Measurements from ENCODE around the gene HSD17B13. TPM values are rescaled to one million over a fixed set of nuclear protein-coding genes. Genes with fewer than 3 reads are reported as not detected.

The HSD17B13 gene
- total RNA-seq, 2 donors from 2014 or later = 0.58 TPM; not detected in 1

GRCh38 chr4:87260477-87260876, 62.2 kb downstream of the HSD17B13 start:
- Mint-ChIP-seq H3K4me1 (no peaks in the 10 kb centered on the region), H3K27ac (no peak overlapping the region), H3K27me3 (ENCODE audit: insufficient read depth) (peaks cover 5% of the 10 kb centered on the region), H3K4me3 (no peak overlapping the region), H3K36me3 (ENCODE audit: low read depth) (peaks cover 5% of the 10 kb centered on the region), H3K9me3 (peaks cover 24% of the 10 kb centered on the region)
- 85% methylated on average over 2 of the region's 2 CpGs; no CpG with 5 or more reads in 1 of the 2 experiments for WGBS, 2 experiments (ENCODE audit: insufficient coverage in 1 of 2, insufficient read length in 1 of 2)
- H3K4me1 ChIP-seq (ENCODE audit: control insufficient read depth, insufficient read depth, low read length) = no peaks in the 10 kb centered on the region
- TF ChIP-seq, protein P1, sequence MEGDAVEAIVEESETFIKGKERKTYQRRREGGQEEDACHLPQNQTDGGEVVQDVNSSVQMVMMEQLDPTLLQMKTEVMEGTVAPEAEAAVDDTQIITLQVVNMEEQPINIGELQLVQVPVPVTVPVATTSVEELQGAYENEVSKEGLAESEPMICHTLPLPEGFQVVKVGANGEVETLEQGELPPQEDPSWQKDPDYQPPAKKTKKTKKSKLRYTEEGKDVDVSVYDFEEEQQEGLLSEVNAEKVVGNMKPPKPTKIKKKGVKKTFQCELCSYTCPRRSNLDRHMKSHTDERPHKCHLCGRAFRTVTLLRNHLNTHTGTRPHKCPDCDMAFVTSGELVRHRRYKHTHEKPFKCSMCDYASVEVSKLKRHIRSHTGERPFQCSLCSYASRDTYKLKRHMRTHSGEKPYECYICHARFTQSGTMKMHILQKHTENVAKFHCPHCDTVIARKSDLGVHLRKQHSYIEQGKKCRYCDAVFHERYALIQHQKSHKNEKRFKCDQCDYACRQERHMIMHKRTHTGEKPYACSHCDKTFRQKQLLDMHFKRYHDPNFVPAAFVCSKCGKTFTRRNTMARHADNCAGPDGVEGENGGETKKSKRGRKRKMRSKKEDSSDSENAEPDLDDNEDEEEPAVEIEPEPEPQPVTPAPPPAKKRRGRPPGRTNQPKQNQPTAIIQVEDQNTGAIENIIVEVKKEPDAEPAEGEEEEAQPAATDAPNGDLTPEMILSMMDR (conservative IDR thresholded peaks at IDR 0.05) = no peak
- no peak overlapping the region for H3K9ac ChIP-seq (ENCODE audit: extremely low read depth, low read length, poor library complexity, severe bottlenecking)
- no peaks in the 10 kb centered on the region for H3K27me3 ChIP-seq (ENCODE audit: control insufficient read depth, insufficient read depth, low read length, poor library complexity, severe bottlenecking)
- no peaks in the 10 kb centered on the region for H3K36me3 ChIP-seq (ENCODE audit: control insufficient read depth, insufficient read depth, low read length)
- no peak overlapping the region for H3K4me3 ChIP-seq (ENCODE audit: low read length)
- H3K27ac ChIP-seq (ENCODE audit: low read depth, low read length) = no peak overlapping the region
- DNase-seq = no peak
- peaks cover 14% of the 10 kb centered on the region for H3K9me3 ChIP-seq (ENCODE audit: control insufficient read depth, low read length)

- no peak overlapping the region for H3K27ac Mint-ChIP-seq
- DNase-seq = no peak
- H3K4me1 Mint-ChIP-seq = no peaks in the 10 kb centered on the region
- Histone ChIP-seq H3K27ac (ENCODE audit: low read depth, low read length) (no peak overlapping the region), H3K4me3 (ENCODE audit: low read length) (no peak overlapping the region), H3K36me3 (ENCODE audit: control insufficient read depth, insufficient read depth, low read length) (no peaks in the 10 kb centered on the region), H3K4me1 (ENCODE audit: control insufficient read depth, insufficient read depth, low read length) (no peaks in the 10 kb centered on the region), H3K9me3 (ENCODE audit: control insufficient read depth, low read length) (peaks cover 16% of the 10 kb centered on the region), H3K27me3 (ENCODE audit: control insufficient read depth, insufficient read depth, low read length, poor library complexity, severe bottlenecking) (no peaks in the 10 kb centered on the region), H3K9ac (ENCODE audit: extremely low read depth, low read length, poor library complexity, severe bottlenecking) (no peak overlapping the region)
- peaks cover 28% of the 10 kb centered on the region for H3K9me3 Mint-ChIP-seq
- H3K36me3 Mint-ChIP-seq (ENCODE audit: low read depth) = peaks cover 5% of the 10 kb centered on the region
- no peak overlapping the region for H3K4me3 Mint-ChIP-seq
- WGBS, 2 experiments (ENCODE audit: insufficient coverage in 1 of 2, insufficient read length in 1 of 2) = 90% methylated on average over 2 of the region's 2 CpGs; no CpG with 5 or more reads in 1 of the 2 experiments
- TF ChIP-seq, protein P1 (conservative IDR thresholded peaks at IDR 0.05) = no peak
- H3K27me3 Mint-ChIP-seq (ENCODE audit: insufficient read depth) = peaks cover 2% of the 10 kb centered on the region
Observed at GRCh38 chr4:87258677-87259076, 64.0 kb downstream of the HSD17B13 start.

- Mint-ChIP-seq H3K9me3 (peaks cover 18% of the 10 kb centered on the region), H3K4me1 (no peaks in the 10 kb centered on the region), H3K4me3 (no peak overlapping the region), H3K27ac (no peak overlapping the region), H3K36me3 (ENCODE audit: low read depth) (peaks cover under 1% of the 10 kb centered on the region), H3K27me3 (ENCODE audit: insufficient read depth) (peaks cover 2% of the 10 kb centered on the region)
- no peaks in the 10 kb centered on the region for H3K4me1 ChIP-seq (ENCODE audit: control insufficient read depth, insufficient read depth, low read length)
- H3K36me3 ChIP-seq (ENCODE audit: control insufficient read depth, insufficient read depth, low read length) = no peaks in the 10 kb centered on the region
- 58% methylated on average over 3 of the region's 3 CpGs; no CpG with 5 or more reads in 1 of the 2 experiments for WGBS, 2 experiments (ENCODE audit: insufficient coverage in 1 of 2, insufficient read length in 1 of 2)
- no peak overlapping the region for H3K9ac ChIP-seq (ENCODE audit: extremely low read depth, low read length, poor library complexity, severe bottlenecking)
- H3K4me3 ChIP-seq (ENCODE audit: low read length) = no peak overlapping the region
- TF ChIP-seq, protein P1 (conservative IDR thresholded peaks at IDR 0.05) = no peak
- no peaks in the 10 kb centered on the region for H3K27me3 ChIP-seq (ENCODE audit: control insufficient read depth, insufficient read depth, low read length, poor library complexity, severe bottlenecking)
- no peak for DNase-seq
- peaks cover 8% of the 10 kb centered on the region for H3K9me3 ChIP-seq (ENCODE audit: control insufficient read depth, low read length)
- no peak overlapping the region for H3K27ac ChIP-seq (ENCODE audit: low read depth, low read length)
Observed at GRCh38 chr4:87257523-87257922, 65.2 kb downstream of the HSD17B13 start.

Measured in endodermal cell (in vitro differentiated cells).